Lung (tissue), 12 donors: Measurements from ENCODE around the gene ADAM10. TPM values are rescaled to one million over a fixed set of nuclear protein-coding genes. Genes with fewer than 3 reads are reported as not detected.

Experiments
- ATAC-seq: fragments of 200-7000 bp; cut with Tn5 transposase; one replicate; pipeline ENCODE4 v1.9.1; 2020; ENCODE audit warnings: moderate number of reproducible peaks; ENCODE audit not compliant: insufficient read depth, low FRiP score
- DNase-seq, 3 donors: peaks; one replicate each; pipeline ENCODE4 v3.0.0-alpha.2; 2013 to 2017
- H3K27ac ChIP-seq, 2 donors: one replicate each; pipeline ENCODE4 v1.5.1; 2013; ENCODE audit warnings: mild to moderate bottlenecking in 2 of 2, moderate library complexity in 2 of 2, control low read depth in 1 of 2, inconsistent platforms in 1 of 2, low read depth in 1 of 2, low read length in 1 of 2
- H3K27me3 ChIP-seq, 3 donors: one replicate each; pipeline ENCODE4 v1.5.1; 2013; ENCODE audit warnings: low read length in 2 of 3; ENCODE audit not compliant: control insufficient read depth in 3 of 3, insufficient read depth in 3 of 3
- H3K36me3 ChIP-seq, 4 donors: one replicate each; pipeline ENCODE4 v1.5.1; 2013; ENCODE audit warnings: low read length in 4 of 4, mild to moderate bottlenecking in 1 of 4, moderate library complexity in 1 of 4; ENCODE audit not compliant: control insufficient read depth in 4 of 4, insufficient read depth in 4 of 4
- H3K4me1 ChIP-seq, 5 donors: one replicate each; pipeline ENCODE4 v1.5.1; 2013; ENCODE audit warnings: low read length in 5 of 5, mild to moderate bottlenecking in 2 of 5, moderate library complexity in 1 of 5; ENCODE audit not compliant: control insufficient read depth in 5 of 5, insufficient read depth in 5 of 5
- H3K4me3 ChIP-seq: one replicate; pipeline ENCODE4 v1.5.1; 2013; ENCODE audit warnings: mild to moderate bottlenecking, control low read depth, moderate library complexity
- H3K9ac ChIP-seq, 2 donors: one replicate each; pipeline ENCODE4 v1.5.1; 2013; ENCODE audit warnings: low read length in 2 of 2, control low read depth in 1 of 2; ENCODE audit not compliant: insufficient read depth in 1 of 2
- H3K9me3 ChIP-seq, 4 donors: one replicate each; pipeline ENCODE4 v1.5.1; 2013; ENCODE audit warnings: low read length in 3 of 4, mild to moderate bottlenecking in 1 of 4, moderate library complexity in 1 of 4; ENCODE audit not compliant: control insufficient read depth in 4 of 4, insufficient read depth in 3 of 4
- CTCF ChIP-seq: IDR thresholded peaks from 2 replicates; pipeline ENCODE4 v1.5.1; 2012; ENCODE audit warnings: mild to moderate bottlenecking; ENCODE audit errors: control extremely low read depth, extremely low read depth
- WGBS, 2 donors: extraction: QIAGEN DNeasy Blood & Tissue Kit; methylation state at CpG; one replicate each; pipeline ENCODE4 v1.1.7; 2013; 5-methylcytosine and 5-hydroxymethylcytosine counted together
- polyA plus RNA-seq, 2 donors: library from polyadenylated mRNA; stranded (reverse); fragments of 200-250 nt; gene quantifications; one replicate each; pipeline ENCODE4 v1.2.1, GENCODE V29; 2013
- total RNA-seq, 2 donors: library from RNA; depleted of rRNA in 1 of 2; stranded (reverse); fragments of >200 nt in 1 of 2; gene quantifications; one replicate each; pipeline ENCODE4 v1.2.1, GENCODE V29; 2014 to 2021
- donor health status: control.
- donor health status: control.
- donor health status: Bipolar disorder and iron deficiency.
- donor health status: healthy.
- donor health status: DM: yes; HTN: yes; CAD: no.

The ADAM10 gene
- total and polyA plus RNA-seq, 4 donors: 9.7 to 274 (median 88.6) TPM

DNA sequence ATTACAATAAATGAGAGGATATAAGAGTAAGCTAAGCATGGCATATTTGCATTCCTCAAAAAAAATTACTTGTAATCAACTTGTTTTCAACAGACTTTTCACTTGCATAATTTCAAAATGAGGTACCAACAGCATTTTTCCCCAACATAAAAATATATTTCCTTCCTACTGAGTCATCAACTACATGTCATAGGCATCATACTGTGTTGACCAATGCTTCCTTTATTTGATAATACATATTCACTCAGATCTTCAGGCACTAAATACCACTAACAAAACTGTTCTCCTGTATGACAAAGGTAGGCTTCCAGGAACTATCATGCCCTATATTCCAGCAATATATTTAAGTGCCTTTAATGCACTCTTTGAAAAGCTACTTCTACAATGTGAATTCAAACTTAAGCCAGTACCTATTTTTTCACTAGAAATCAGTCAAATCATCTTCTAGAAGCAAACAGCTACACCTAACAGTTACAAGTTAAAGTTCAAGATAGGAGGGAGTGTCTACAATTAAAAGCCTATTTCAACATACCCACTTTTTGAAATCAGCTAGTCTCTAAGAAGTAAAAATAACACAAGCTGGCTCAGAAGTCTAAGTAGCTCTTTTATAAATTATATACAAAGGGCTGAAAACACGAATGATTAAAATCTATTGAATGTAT is 11.3 kb downstream of the ADAM10 start:
- Histone ChIP-seq H3K27me3 (no peaks in the 10 kb centered on the region), H3K27ac (no peak overlapping the region), H3K4me3 (no peak overlapping the region), H3K9me3 (no peaks in the 10 kb centered on the region), H3K4me1 (peaks cover 2 to 36% (median 7%) of the 10 kb centered on the region in 5 donors), H3K9ac (no peak overlapping the region), H3K36me3 (no peaks in the 10 kb centered on the region)
- WGBS, 2 donors: 49 to 61% methylated on average over 1 of the region's 1 CpG
- TF ChIP-seq CTCF: no peak
- no peak for ATAC-seq
- DNase-seq: no peak

DNA sequence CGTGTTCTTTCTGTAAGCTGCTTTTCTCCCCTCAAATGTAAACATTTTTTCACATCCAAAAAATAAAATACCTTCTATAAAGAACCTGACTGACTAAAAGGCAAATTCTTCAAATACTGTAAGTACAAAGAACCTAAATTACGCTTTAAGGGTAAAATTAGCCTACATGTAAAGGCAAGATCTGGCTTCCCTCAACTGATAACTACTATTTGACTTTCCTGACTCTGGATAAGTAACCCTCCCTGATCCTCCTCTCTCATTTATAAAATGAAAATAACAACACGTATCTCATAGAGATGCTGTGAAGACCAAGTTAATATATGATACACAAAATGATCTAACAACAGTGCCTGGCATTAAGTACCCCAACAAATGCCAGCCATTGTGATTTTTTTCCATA is 12.2 kb downstream of the ADAM10 start:
- DNase-seq (no peak), ATAC-seq (no peak)
- Histone ChIP-seq H3K9me3 (no peaks in the 10 kb centered on the region), H3K4me3 (no peak overlapping the region), H3K27ac (no peak overlapping the region), H3K27me3 (no peaks in the 10 kb centered on the region), H3K36me3 (no peaks in the 10 kb centered on the region), H3K9ac (no peak overlapping the region), H3K4me1 (peaks cover 2 to 35% (median 3%) of the 10 kb centered on the region in 5 donors)
- WGBS, 2 donors: 93 to 97% methylated on average over 3 of the region's 3 CpGs
- no peak for TF ChIP-seq CTCF

- H3K4me3 ChIP-seq: no peak overlapping the region
- DNase-seq: no peak
- no peak overlapping the region for H3K27ac ChIP-seq
- no peaks in the 10 kb centered on the region for H3K36me3 ChIP-seq
- no peak for ATAC-seq
- no peak overlapping the region for H3K9ac ChIP-seq
- H3K9me3 ChIP-seq: no peaks in the 10 kb centered on the region
- 73 to 79% methylated on average over 2 of the region's 2 CpGs for WGBS, 2 donors
- TF ChIP-seq CTCF: no peak
- peaks cover 2 to 38% (median 7%) of the 10 kb centered on the region in 5 donors for H3K4me1 ChIP-seq
- H3K27me3 ChIP-seq: no peaks in the 10 kb centered on the region
Measured at GRCh38 chr15:58736018-58736643, 13.4 kb downstream of the ADAM10 start.
